ENCODE results near the gene EP300.
"Not testable (repeated sequence)": the region's sequence is repeated elsewhere in the genome, so short reads cannot be mapped to it uniquely, and the experiment has no call there.

EP300 gene

DNA sequence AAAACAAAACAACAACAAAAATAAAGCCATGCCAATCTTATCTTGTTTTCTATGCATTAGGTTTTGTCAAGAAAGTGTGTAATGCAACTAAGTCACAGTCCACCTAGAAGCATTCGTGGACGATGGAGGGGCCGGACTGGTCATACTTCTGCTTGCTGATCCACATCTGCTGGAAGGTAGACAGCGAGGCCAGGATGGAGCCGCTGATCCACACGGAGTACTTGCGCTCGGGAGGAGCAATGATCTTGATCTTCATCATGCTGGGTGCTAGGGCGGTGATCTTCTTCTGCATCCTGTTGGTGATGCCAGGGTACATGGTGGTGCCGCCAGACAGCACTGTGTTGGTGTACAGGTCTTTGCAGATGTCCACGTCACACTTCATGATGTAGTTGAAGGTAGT, 18.3 kb upstream of the EP300 start:
- Mint-ChIP-seq H3K27me3 (no peaks in the 10 kb centered on the region), H3K27ac (no peak overlapping the region), H3K9me3 (no peaks in the 10 kb centered on the region), H3K4me1 (peaks cover 5% of the 10 kb centered on the region), H3K4me3 (no peak overlapping the region)
- DNase-seq (no peak), ATAC-seq (no peak)

DNA sequence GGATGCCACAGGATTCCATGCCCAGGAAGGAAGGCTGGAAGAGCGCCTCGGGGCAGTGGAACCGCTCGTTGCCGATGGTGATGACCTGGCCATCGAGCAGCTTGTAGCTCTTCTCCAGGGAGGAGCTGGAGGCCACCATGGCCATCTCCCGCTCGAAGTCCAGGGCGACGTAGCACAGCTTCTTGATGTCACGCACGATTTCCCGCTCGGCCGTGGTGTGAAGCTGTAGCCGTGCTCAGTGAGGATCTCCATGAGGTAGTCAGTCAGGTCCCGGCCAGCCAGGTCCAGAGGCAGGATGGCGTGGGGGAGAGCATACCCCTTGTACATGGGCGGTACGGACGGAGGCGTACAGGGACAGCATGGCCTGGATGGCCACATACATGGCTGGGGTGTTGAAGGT, 17.9 kb upstream of the EP300 start:
- no peak for DNase-seq
- no peak overlapping the region for H3K27ac Mint-ChIP-seq
- no peaks in the 10 kb centered on the region for H3K9me3 Mint-ChIP-seq
- no peak for ATAC-seq
- no peaks in the 10 kb centered on the region for H3K27me3 Mint-ChIP-seq
- H3K4me1 Mint-ChIP-seq: peaks cover under 1% of the 10 kb centered on the region
- no peak overlapping the region for H3K4me3 Mint-ChIP-seq

DNA sequence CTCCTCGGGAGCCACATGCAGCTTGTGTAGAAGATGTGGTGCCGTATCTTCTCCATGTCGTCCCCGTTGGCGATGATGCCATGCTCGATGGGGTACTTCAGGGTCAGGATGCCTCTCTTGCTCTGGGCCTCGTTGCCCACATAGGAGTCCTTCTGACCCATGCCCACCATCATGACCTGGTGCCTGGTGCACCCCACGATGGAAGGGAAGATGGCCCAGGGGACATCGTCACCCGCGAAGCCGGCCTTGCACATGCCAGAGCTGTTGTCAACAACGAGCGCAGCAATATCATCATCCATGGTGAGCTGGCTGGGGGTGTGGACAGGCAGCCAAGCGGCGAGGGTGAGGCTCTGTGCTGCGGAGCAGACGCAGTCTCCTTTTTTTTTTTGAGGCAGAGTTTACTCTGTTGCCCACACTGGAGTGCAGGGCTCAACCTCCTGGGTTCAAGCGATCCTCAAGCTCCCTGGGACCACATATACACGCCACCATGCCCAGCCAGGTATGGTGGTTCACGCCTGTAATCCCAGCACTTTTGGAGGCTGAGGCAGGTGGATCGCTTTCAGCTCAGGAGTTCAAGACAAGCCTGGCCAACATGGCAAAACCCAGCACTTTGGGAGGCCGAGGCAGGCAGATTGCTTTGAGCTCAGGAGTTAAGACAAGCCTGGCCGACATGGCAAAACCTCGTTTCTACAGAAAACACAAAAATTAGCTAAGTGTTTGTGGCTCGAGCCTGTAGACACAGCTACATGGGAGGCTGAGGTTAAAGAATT, 17.3 kb upstream of the EP300 start:
- DNase-seq (no peak), ATAC-seq (no peak)
- Mint-ChIP-seq H3K27ac (no peak overlapping the region), H3K9me3 (no peaks in the 10 kb centered on the region), H3K27me3 (no peaks in the 10 kb centered on the region), H3K4me3 (no peak overlapping the region), H3K4me1 (no peaks in the 10 kb centered on the region)

DNA sequence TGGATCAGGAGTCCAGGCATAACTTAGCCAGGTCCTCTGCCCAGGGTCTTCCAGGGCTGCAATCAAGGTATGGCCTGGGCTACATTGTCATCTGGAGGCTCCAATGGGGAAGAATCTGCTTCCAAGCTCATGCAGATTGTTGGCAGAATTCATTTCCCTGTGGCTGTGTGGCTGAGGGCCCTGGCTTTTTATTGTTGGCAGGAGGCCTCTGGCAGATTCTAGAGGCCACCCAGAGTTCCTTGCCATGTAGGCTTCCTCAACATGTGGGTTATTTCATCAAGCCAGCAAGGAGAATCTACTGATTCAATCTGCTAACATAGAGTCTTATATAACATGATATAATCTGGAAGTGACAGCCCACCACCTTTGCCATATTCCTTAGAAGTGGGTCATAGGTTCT, 16.4 kb upstream of the EP300 start:
- Mint-ChIP-seq H3K27me3 (no peaks in the 10 kb centered on the region), H3K27ac (no peak overlapping the region), H3K9me3 (no peaks in the 10 kb centered on the region), H3K4me1 (no peaks in the 10 kb centered on the region), H3K4me3 (no peak overlapping the region)
- DNase-seq (no peak), ATAC-seq (no peak)

DNA sequence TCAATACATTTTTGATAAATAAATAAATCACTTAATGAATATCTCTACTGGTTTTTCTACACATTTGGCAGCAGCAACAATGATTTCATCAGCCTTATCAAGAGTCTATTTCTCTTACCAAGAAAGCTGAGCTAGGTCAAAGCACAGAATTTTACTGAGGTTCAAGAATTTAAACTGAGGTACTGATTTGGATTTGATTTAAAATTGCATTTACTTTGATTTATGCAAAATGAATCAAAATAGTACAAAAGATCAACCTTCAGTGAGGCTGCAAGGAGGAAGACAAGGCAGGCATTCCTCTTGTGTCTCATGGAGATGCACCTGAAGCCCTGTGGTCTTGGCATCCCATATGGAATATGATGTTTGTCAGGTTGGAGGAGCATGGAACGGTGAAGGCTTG, 15.5 kb upstream of the EP300 start:
- Mint-ChIP-seq H3K9me3 (no peaks in the 10 kb centered on the region), H3K4me1 (no peaks in the 10 kb centered on the region), H3K27ac (no peak overlapping the region), H3K4me3 (no peak overlapping the region), H3K27me3 (no peaks in the 10 kb centered on the region)
- ATAC-seq (no peak), DNase-seq (no peak)

DNA sequence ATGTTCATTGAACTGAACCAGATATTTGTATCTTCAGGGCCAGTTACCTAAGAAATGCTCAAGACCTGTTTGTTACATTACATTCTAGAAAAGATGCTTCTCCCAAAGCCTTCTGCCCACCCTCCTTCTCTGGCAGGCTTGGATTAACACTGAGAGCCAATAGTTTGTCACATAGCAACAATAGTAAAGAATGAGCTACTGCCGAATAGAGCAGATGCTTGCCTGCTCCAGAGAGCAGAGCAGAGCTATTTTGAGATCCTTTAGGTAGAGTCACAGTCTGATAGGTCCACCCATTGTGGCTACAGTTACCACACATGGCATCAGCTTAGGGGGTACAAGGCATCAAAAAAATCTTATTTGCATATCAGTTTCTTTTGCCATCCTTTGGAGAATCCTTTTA, 13.5 kb upstream of the EP300 start:
- Mint-ChIP-seq H3K4me1 (no peaks in the 10 kb centered on the region), H3K4me3 (no peak overlapping the region), H3K27me3 (no peaks in the 10 kb centered on the region), H3K27ac (no peak overlapping the region), H3K9me3 (no peaks in the 10 kb centered on the region)
- DNase-seq (no peak), ATAC-seq (no peak)

DNA sequence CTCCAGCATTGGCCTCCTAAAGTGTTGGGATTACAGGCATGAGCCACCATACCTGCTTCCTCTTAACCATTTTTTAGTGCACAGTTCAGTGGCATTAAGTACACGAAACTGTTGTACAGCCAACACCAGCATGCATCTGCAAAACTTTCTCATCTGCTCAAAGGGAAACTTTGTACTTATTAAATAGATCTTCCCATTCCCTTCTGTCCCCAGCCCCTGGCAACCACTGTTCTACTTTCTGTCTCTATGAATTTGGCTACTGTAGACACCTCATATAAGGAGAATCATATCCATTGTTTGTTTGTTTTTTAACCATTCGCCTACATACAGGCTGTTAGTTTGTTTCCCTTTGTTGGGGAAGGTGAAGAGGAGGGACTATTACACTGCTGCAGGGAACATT, 6.5 kb upstream of the EP300 start:
- Mint-ChIP-seq H3K4me1 (peaks cover 5% of the 10 kb centered on the region), H3K4me3 (no peak overlapping the region), H3K9me3 (no peaks in the 10 kb centered on the region), H3K27ac (no peak overlapping the region), H3K27me3 (no peaks in the 10 kb centered on the region)
- DNase-seq (no peak), ATAC-seq (no peak)

DNA sequence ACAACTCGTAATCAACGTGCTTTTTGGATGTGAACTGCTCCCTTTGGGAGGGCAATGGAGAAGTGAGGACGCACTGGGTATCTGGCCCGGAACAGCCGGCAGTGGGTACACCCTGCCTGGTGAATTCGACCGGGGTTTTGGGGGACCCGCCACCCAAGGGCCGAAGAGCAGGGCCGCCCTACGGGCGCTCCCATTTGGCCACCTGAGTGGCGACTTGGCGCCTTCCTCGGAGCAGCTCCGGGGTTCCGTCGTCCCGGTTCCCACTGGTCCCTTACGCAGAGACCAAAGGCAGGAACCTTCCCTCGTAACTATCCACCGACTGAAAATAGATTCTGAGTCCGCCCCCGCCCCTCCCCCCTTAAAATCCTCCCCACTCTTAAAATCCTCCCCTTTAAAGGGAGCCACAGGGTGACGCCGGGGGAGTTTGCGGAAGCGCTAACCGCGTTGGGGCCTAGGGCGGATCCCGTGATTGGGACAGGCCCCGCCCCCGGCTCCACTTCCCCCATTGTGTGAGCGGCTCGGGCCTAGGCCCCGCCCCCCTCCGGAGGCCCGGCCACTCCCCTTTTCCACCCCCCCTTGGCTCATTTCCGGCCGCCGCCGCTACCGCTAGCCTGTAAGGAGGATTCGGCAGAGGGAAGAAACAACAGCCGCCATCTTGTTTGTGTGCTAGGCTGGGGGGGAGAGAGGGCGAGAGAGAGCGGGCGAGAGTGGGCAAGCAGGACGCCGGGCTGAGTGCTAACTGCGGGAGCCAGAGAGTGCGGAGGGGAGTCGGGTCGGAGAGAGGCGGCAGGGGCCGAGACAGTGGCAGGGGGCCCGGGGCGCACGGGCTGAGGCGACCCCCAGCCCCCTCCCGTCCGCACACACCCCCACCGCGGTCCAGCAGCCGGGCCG, 1.0 kb upstream of the EP300 start:
- Mint-ChIP-seq H3K4me1 (peaks cover 25% of the 10 kb centered on the region), H3K27me3 (no peaks in the 10 kb centered on the region), H3K4me3 (peak overlapping the region; percentile 96 to 100), H3K27ac (peak overlapping the region; percentile 100), H3K9me3 (no peaks in the 10 kb centered on the region)
- peak; percentile 99 for DNase-seq
- ATAC-seq: peak; percentile 92

DNA sequence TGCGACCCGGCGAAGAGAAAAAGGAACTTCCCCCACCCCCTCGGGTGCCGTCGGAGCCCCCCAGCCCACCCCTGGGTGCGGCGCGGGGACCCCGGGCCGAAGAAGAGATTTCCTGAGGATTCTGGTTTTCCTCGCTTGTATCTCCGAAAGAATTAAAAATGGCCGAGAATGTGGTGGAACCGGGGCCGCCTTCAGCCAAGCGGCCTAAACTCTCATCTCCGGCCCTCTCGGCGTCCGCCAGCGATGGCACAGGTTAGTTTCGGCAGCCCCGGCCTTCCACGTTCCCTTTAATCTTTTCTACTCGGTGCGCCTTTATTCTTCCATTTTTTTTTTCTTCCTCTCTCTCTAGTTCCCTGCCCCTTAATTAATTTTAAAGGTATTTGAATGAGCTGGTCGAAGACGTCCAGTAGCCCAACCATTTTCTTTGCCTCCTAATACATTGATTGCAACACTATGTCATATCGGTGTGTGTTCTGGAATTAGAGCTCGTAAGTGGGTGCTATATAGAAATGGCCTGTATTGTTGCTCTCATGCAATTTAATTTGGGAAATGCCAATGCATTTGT, 537 bp downstream of the EP300 start:
- no peak for ATAC-seq
- no peaks in the 10 kb centered on the region for H3K9me3 Mint-ChIP-seq
- no peak for DNase-seq
- peak overlapping the region; percentile 86 to 96 for H3K4me3 Mint-ChIP-seq
- peak overlapping the region; percentile 87 to 100 for H3K27ac Mint-ChIP-seq
- H3K27me3 Mint-ChIP-seq: no peaks in the 10 kb centered on the region
- peaks cover 36% of the 10 kb centered on the region for H3K4me1 Mint-ChIP-seq

DNA sequence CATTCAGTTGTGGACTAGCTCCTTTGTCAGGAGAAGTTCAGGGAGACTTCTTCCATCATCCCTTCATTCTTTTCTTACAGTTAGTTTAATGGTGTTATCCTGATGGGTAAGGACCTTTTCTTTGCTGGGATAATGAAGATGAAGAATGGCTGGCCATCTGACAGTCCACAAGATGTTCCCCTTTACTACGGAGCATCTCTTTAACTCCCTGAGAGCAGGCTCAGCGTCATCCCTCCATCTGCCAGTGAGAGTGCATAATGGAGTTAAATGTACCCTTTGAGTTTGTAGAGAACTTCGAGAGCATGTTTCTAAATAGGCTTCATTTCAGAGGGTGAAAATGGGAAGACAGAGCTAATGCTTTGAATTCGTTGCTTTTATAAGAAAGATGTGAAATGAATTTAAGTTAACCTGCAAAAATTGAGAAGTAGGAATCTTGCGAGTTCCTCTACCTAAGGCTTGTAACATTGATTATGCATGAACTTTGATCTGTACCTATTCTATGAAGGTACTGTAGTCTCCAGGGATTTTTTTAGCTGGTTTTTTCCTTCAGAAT, 1.7 kb downstream of the EP300 start:
- DNase-seq (no peak), ATAC-seq (no peak)
- Mint-ChIP-seq H3K27me3 (no peaks in the 10 kb centered on the region), H3K9me3 (no peaks in the 10 kb centered on the region), H3K27ac (no peak overlapping the region), H3K4me1 (peaks cover 48% of the 10 kb centered on the region), H3K4me3 (peak overlapping the region; percentile 86 to 96)

DNA sequence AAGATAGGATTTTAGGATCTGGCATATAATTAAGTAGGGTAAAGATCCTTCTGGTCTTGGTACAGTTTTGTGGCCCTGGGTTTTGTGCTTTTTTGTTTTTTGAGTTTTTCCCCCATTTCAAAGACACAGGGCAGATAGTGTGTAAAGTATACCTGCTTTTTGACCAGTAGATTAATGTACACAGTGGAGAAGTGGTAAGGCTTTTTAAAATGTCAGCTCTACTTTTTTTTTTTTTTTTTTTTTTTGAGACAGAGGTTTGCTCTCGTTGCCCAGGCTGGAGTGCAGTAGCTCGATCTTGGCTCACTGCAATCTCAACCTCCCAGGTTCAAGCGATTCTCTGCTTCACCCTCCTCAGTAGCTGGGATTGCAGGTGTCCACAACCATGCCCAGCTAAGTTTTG, 4.0 kb downstream of the EP300 start:
- no peaks in the 10 kb centered on the region for H3K27me3 Mint-ChIP-seq
- no peaks in the 10 kb centered on the region for H3K9me3 Mint-ChIP-seq
- no peak overlapping the region for H3K27ac Mint-ChIP-seq
- ATAC-seq: no peak
- peaks cover 56% of the 10 kb centered on the region for H3K4me1 Mint-ChIP-seq
- peak overlapping the region; percentile 66 to 96 for H3K4me3 Mint-ChIP-seq
- no peak for DNase-seq

DNA sequence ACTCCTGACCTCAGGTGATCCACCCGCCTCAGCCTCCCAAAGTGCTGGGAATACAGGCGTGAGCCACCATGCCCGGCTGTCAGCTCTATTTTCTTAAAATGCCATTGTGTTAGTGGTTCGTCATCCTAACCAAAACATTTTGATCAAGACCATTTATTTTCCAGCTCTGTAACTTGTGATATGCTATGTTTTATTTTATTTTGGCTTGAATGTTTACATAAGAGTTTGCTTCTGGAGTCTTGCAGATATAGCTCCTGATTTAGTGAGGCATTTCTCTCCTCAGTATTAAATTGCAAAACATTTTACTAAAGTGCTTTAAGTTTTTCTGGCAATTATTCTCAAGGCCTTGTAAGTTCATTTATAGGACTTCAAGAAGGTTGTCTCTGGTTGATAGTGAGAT, 4.4 kb downstream of the EP300 start:
- peak overlapping the region in 1 of 2 donors; percentile 19 for H3K27ac Mint-ChIP-seq

DNA sequence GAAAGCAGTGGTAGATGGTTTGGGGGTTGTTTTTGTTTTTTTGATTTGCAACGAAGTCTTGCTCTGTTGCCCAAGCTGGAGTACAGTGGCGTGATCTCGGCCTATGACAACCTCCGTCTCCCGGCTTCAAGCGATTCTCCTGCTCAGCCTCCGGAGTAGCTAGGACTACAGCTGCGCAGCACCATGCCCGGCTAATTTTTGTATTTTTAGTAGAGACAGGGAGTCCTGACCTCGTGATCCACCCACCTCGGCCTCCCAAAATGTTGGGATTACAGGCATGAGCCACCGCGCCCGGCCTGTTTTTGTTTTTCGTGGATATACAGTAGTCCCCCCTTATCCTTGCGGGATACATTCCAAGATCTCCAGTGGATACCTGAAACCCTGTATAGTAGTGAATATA, 6.6 kb downstream of the EP300 start:
- Mint-ChIP-seq H3K4me3 (no peak overlapping the region), H3K27me3 (no peaks in the 10 kb centered on the region), H3K9me3 (peaks cover 0 to 6% of the 10 kb centered on the region in 2 donors), H3K4me1 (peaks cover 76% of the 10 kb centered on the region), H3K27ac (no peak overlapping the region)
- DNase-seq (no peak), ATAC-seq (no peak)

More for the DNA sequence above, 4.4 kb downstream of the EP300 start:
- Mint-ChIP-seq H3K4me3 (peak overlapping the region; percentile 66 to 96), H3K4me1 (peaks cover 57% of the 10 kb centered on the region), H3K9me3 (no peaks in the 10 kb centered on the region), H3K27me3 (no peaks in the 10 kb centered on the region)
- no peak for DNase-seq
- no peak for ATAC-seq

DNA sequence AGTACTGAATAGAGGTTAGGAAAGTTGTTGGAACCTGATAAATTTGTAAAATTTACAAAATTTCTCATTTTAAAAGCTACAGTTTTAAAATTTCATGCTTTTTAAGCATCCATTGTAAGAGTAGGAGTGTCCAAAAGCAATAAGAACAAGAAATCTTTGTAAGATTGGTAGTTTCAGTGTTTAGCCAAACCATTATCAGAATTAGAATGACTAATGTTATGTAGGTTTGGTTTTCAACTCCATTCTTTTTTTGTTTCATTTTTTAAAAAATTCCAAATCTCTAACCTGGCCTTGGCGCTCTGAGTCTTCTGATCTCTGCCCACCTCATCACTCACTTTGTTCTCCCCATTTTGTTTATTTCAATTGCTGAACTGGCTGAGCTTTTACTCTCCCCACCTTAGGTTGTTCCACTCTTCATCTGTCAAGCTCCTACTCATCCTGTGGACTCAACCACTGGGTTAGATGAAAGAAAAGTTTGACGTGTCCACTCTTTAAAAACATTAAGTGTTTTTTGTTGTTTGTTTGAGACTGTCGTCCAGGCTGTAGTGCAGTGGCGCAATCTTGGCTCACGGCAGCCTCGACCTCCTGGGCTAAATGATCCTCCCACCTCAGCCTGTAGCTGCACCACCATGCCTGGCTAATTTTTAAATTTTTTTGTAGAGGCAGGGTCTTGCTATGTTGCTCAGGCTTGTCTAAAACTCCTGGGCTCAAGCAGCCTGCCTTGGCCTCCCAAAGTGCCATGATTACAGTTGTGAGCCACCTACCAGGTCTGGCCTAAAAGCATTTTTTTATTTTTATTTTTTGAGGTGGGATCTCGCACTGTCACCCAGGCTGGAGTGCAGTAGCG, 14.0 kb downstream of the EP300 start:
- no peaks in the 10 kb centered on the region for H3K27me3 Mint-ChIP-seq
- peaks cover 31% of the 10 kb centered on the region for H3K4me1 Mint-ChIP-seq
- ATAC-seq (peak; percentile 85), DNase-seq (no peak)
- peaks cover 0 to 6% of the 10 kb centered on the region in 2 donors for H3K9me3 Mint-ChIP-seq
- H3K4me3 Mint-ChIP-seq: peak overlapping the region in 1 of 2 donors; percentile 47
- H3K27ac Mint-ChIP-seq: peak overlapping the region in 1 of 2 donors; percentile 77

DNA sequence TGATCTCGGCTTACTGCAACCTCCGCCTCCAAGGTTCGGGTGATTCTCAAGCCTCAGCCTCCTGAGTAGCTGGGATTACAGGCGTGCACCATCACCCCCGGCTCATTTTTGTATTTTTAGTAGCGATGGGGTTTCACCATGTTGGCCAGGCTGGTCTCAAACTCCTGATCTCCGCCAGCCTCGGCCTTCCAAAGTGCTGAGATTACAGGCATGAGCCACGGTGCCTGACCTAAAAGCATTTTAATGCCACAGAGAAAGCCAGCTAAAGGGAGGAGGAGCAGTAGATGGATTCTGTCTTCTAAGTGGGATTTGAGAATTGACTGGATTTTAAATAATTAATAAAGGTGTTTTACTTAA, 14.6 kb downstream of the EP300 start:
- not testable (repeated sequence) for H3K9me3 Mint-ChIP-seq, ATAC-seq, H3K27me3 Mint-ChIP-seq, H3K4me3 Mint-ChIP-seq, DNase-seq
- peaks cover 30% of the 10 kb centered on the region for H3K4me1 Mint-ChIP-seq
- H3K27ac Mint-ChIP-seq: peak overlapping the region in 1 of 2 donors; percentile 60
